Fibroblast of skin of left biceps (primary cell): Measurements from ENCODE around the gene GOLGA8F.
"Not testable (repeated sequence)": the region's sequence is repeated elsewhere in the genome, so short reads cannot be mapped to it uniquely, and the experiment has no call there.

Source experiments
- DNase-seq, 2 experiments: peaks; one replicate each; pipeline ENCODE4 v3.0.0-alpha.2; 2013; ENCODE audit warnings: low read depth in 2 of 2

The GOLGA8F gene, protein sequence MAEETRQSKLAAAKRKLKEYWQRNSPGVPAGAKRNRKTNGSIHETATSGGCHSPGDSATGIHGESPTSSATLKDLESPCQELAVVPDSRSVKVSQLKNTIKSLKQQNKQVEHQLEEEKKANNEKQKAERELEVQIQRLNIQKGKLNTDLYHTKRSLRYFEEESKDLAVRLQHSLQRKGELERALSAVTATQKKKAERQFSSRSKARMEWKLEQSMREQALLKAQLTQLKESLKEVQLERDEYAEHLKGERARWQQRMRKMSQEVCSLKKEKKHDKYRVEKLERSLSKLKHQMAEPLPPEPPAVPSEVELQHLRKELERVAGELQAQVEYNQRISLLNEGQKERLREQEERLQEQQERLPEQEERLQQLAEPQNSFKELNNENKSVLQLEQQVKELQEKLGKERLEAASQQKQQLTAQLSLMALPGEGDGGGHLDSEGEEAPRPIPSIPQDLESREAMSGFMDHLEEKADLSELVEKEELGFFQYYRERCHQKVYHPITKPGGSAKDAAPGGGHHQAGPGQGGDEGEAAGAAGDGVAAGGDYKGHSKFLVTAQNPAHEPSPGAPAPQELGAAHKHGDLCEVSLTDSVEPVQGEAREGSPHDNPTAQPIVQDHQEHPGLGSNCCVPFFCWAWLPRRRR

DNA sequence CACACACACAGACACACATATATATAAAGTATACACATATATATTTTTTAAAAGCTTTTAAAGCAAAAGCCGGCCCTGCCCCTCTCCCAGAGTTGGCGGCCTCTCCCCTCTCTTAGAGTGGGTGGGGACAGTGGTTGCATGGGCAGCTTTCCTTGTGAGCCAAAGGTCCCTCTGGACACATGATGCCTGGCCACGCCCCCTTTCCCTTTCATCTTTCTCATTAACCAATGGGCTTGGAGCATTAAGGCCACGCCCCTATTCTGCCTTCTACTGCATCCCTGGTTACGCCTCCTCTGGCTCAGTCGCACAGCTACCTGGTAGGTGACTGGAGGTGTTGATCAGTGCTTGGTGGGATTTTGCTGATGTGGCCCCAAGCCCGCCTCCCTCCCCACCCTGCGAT is at the start of gene GOLGA8F:
Gene GOLGA8F (plus strand): TSS at position 301 of the 400 bp plus-strand sequence. CDS start 98 bp downstream, at position 399.
- not testable (repeated sequence) for DNase-seq

DNA sequence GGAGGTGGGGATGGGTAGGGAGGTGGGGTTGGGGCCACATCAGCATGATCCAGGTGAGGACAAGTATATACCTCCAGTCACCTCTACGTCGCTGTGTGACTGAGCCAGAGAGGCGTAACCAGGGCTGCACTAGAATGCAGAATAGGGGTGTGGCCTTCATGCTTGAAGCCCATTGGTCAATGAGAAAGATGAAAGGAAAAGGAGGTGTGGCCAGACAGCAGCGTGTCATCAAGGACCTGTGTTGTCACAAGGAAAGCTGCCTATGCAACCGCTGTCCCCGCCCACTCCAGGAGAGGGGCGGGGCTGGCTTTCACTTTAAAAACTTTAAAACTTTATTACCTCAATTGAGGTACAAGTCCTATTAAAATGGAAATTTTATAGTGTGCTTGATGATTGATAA is 20.5 kb upstream of the GOLGA8F start, which contains the start of gene GOLGA6L24:
Gene GOLGA6L24 (minus strand): TSS at position 101 of the 400 bp plus-strand sequence. CDS start 61 bp downstream, at position 40.
- DNase-seq, result not testable (repeated sequence)

DNA sequence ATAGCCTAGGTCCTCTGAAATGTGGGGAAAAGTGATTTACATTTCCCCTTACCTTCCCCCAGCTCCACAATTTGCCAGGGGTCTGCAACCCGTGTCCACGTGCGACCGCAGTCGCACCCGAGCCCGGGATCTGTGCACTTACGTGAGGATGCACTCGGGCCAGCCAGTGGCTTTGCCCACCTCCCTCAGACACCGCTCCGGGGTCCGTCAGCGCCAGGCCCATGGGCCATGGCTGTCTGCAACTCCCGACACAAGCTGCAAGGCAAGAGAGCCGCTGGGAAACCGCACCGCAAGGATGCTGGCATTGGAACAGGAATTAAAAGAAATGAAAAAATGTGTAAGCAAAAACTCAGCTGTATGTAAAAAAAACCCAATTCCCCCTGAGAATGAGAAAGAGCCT is 13.0 kb upstream of the GOLGA8F start:
- DNase-seq, result not testable (repeated sequence)

DNA sequence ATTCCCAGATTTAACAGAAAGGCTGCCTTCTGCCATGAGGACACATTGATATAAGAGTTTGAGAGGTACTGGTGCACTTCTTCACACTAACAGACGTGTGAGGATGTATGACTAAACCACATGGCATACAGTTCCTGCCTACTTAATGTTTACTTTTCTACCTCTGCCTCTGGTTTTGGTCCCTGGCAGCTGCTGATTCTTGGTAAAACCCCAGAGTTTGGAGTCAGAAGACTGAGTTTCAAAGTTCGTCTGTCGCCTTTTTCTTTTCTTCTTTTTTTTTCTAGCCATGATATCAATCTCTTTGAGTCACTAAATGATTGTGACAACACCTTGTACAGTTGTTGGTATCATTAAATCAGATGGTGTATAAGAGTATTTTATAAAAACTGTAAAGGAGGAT is 1.6 kb downstream of the GOLGA8F start:
- DNase-seq, result not testable (repeated sequence)

GRCh38 chr15:28396022-28396421 is 17.6 kb downstream of the GOLGA8F start:
- DNase-seq, result not testable (repeated sequence)

- DNase-seq, result not testable (repeated sequence)
These were observed 24.4 kb downstream of the GOLGA8F start for GRCh38 chr15:28402774-28403435.

GRCh38 chr15:28420470-28420869 is 42.0 kb downstream of the GOLGA8F start:
- DNase-seq, result not testable (repeated sequence)

GRCh38 chr15:28435594-28435993 is 57.1 kb downstream of the GOLGA8F start:
- not testable (repeated sequence) for DNase-seq
